ENCODE measurements around the gene IFI6. TPM values are rescaled to one million over a fixed set of nuclear protein-coding genes. Genes with fewer than 3 reads are reported as not detected.
"Not testable (repeated sequence)": the region's sequence is repeated elsewhere in the genome, so short reads cannot be mapped to it uniquely, and the experiment has no call there.

IFI6 gene
- total RNA-seq, 2 donors from 2014 or later = 18.0 to 25.1 TPM

DNA sequence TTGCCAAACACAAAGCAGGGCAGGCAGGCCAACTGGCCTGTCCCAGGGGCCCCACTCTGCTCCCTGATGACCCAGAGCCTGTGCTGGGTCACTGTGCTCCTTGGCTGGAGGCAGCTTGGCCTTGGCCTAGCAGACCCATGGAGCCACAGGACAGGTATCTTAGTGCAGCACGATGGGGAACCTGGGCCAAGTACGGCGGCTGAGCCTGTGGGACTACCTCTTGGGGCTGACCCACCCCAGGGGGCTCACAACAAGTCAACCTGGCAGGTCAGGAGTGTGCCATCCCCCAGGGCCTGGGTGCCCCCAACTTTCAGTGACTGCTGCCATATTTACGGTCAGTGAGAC, 26.9 kb downstream of the IFI6 start:
- H3K9ac ChIP-seq (ENCODE audit: low read depth in 2 of 2, low read length in 2 of 2) = no peak overlapping the region
- no peaks in the 10 kb centered on the region for H3K36me3 ChIP-seq
- H3K9me3 ChIP-seq = no peaks in the 10 kb centered on the region
- no peaks in the 10 kb centered on the region for H3K4me1 ChIP-seq
- TF ChIP-seq, protein P1, sequence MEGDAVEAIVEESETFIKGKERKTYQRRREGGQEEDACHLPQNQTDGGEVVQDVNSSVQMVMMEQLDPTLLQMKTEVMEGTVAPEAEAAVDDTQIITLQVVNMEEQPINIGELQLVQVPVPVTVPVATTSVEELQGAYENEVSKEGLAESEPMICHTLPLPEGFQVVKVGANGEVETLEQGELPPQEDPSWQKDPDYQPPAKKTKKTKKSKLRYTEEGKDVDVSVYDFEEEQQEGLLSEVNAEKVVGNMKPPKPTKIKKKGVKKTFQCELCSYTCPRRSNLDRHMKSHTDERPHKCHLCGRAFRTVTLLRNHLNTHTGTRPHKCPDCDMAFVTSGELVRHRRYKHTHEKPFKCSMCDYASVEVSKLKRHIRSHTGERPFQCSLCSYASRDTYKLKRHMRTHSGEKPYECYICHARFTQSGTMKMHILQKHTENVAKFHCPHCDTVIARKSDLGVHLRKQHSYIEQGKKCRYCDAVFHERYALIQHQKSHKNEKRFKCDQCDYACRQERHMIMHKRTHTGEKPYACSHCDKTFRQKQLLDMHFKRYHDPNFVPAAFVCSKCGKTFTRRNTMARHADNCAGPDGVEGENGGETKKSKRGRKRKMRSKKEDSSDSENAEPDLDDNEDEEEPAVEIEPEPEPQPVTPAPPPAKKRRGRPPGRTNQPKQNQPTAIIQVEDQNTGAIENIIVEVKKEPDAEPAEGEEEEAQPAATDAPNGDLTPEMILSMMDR (IDR thresholded peaks at IDR 0.05) = no peak
- no peak overlapping the region for H3K27ac ChIP-seq
- H3K27me3 ChIP-seq = no peaks in the 10 kb centered on the region
- no peak overlapping the region for H3K4me3 ChIP-seq
- intact Hi-C loops (cut with DNase I) = loop anchor here (10.0 kb wide), 1 partner anchor 340 kb away; no protein-coding TSS in a partner anchor
- DNase-seq = no peak

DNA sequence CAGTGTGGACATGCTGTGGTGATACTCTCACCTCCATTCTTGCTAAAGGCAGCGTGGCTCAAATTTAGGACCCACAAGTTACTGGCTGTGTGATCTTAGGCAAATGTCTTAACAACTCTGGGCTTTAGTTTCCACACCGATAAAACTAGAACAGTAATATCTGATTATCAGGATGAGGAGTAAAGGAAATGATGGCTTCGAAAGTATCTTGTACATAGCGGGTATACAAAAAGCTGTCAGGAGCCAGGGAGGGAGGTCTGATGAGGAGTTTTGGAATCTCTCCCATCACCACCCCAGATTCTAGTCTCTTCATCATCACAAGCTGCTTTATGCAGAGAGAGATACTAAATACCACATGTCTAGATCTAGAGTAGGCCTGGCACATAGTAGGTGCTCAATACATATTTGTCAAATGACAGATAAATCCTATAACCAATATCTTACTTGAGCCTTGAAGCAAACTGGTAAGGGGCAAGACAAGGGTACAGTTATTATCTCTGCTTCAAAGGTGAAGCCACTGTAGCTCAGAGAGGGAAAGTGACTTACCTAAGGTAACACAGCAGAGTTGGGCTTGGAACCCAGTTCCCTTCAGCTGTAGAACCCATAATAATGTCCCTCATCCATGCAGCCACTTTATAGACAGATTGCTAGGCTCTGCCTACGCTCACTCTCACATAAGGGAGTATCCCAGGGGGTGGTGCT, 27.5 kb downstream of the IFI6 start:
- Histone ChIP-seq H3K9me3 (no peaks in the 10 kb centered on the region), H3K4me1 (no peaks in the 10 kb centered on the region), H3K4me3 (no peak overlapping the region), H3K27me3 (no peaks in the 10 kb centered on the region), H3K9ac (ENCODE audit: low read depth in 2 of 2, low read length in 2 of 2) (no peak overlapping the region), H3K27ac (no peak overlapping the region), H3K36me3 (no peaks in the 10 kb centered on the region)
- intact Hi-C loops (cut with DNase I) = loop anchor here (10.0 kb wide), 1 partner anchor 340 kb away; no protein-coding TSS in a partner anchor
- TF ChIP-seq, protein P1 (IDR thresholded peaks at IDR 0.05) = no peak
- DNase-seq = no peak

DNA sequence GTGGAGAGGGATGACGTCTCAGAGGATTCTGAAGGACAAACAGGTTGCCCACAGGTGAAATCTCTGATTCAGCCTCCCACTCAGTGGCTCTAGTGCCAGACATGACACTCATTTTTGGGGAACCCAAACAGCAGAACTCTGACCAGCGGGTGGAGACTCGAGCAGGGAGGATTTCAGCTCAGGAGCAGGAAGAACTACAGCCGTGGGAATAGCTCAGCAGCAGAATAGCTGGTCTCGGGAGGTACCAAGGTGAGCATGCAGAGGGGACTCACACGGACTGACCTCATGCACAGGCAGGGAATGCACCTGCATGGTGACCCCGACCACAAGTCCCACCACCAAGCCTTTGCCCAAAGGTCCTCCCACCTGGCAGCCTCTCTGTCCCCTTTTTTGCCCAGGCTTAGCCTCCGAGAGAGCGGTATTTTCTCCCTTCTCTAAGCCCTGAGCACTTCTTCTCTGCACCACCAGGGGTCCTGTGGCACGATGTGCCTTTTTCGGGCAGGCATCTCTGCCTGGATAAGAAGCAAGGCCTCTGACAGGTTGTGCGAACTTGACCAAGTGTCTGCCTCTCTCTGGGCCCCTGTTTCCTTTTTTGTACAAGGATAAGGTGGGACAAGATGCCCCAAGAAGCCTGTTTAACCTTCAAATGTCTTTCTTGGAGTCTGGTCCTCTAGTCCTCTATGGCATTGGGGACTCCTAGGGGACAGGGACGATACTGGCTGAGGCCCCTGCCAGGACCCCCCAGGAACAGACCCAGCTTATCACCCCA, 28.2 kb downstream of the IFI6 start:
- no peaks in the 10 kb centered on the region for H3K36me3 ChIP-seq
- no peak overlapping the region for H3K4me3 ChIP-seq
- no peaks in the 10 kb centered on the region for H3K4me1 ChIP-seq
- H3K27me3 ChIP-seq = no peaks in the 10 kb centered on the region
- DNase-seq = peak; percentile 55
- H3K9ac ChIP-seq (ENCODE audit: low read depth in 2 of 2, low read length in 2 of 2) = peak overlapping the region in 1 of 2 donors; percentile 5
- intact Hi-C loops (cut with DNase I) = loop anchor here (10.0 kb wide), 1 partner anchor 339 kb away; no protein-coding TSS in a partner anchor
- TF ChIP-seq, protein P1 (IDR thresholded peaks at IDR 0.05) = peak; percentile 88
- H3K27ac ChIP-seq = no peak overlapping the region
- no peaks in the 10 kb centered on the region for H3K9me3 ChIP-seq

DNA sequence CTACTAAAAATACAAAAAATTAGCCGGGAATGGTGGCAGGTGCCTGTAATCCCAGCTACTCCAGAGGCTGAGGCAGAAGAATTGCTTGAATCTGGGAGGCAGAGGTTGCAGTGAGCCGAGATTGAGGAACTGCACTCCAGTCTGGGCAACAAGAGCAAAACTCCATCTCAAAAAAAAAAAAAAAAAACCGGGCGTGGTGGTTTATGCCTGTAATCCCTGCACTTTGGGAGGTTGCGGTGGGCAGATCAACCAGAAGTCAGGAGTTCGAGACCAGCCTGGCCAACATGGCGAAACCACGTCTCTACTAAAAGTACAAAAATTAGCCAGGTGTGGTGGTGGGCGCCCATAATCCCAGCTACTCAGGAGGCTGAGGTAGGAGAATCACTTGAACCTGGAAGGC, 31.5 kb downstream of the IFI6 start:
- H3K27ac ChIP-seq; H3K9me3 ChIP-seq; H3K27me3 ChIP-seq; H3K4me1 ChIP-seq; H3K4me3 ChIP-seq; H3K36me3 ChIP-seq; DNase-seq; H3K9ac ChIP-seq (ENCODE audit: low read depth in 2 of 2, low read length in 2 of 2): not testable (repeated sequence)
- intact Hi-C loops (cut with DNase I) = loop anchor here (10.0 kb wide), 1 partner anchor 336 kb away; no protein-coding TSS in a partner anchor

DNA sequence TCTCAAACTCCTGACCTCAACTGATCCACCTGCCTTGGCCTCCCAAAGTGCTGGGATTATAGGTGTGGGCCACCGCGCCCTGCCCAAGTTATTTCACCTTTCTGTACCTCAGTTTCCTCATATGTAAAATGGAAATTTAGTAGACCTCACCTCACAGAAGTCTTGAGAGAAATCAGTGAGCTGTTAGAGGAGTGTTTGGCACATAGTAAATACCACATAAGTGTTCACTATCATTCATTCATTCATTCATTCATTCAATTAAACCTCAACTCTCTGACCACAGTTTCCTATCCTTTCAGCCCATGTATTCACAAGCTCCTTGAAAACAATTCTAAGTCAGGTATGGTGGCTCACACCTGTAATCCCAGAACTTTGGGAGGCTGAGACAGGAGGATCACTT, 33.2 kb downstream of the IFI6 start:
- H3K27me3 ChIP-seq = peaks cover 16% of the 10 kb centered on the region
- no peaks in the 10 kb centered on the region for H3K36me3 ChIP-seq
- H3K9me3 ChIP-seq = no peaks in the 10 kb centered on the region
- no peak for DNase-seq
- TF ChIP-seq, protein P1 (IDR thresholded peaks at IDR 0.05) = no peak
- H3K27ac ChIP-seq = no peak overlapping the region
- no peak overlapping the region for H3K4me3 ChIP-seq
- H3K4me1 ChIP-seq = no peaks in the 10 kb centered on the region
- no peak overlapping the region for H3K9ac ChIP-seq (ENCODE audit: low read depth in 2 of 2, low read length in 2 of 2)
- intact Hi-C loops (cut with DNase I) = no loop called here

Measured in colonic mucosa (tissue), 4 donors.